CD4-positive, alpha-beta memory T cell (primary cell): ENCODE measurements around the gene STK24. TPM values are rescaled to one million over a fixed set of nuclear protein-coding genes. Genes with fewer than 3 reads are reported as not detected.
"Not testable (repeated sequence)": the region's sequence is repeated elsewhere in the genome, so short reads cannot be mapped to it uniquely, and the experiment has no call there.

Source experiments
- CTCF ChIA-PET: fragments of 350-600 bp; sonication (Branson Sonifier 250); formaldehyde crosslinking; loops from one replicate; lab custom pipeline; 2021; ENCODE audit warnings: inconsistent platforms; ENCODE audit not compliant: partially characterized antibody; lab: Charles Lee
- POLR2A ChIA-PET: fragments of 350-600 bp; sonication (Branson Sonifier 250); formaldehyde crosslinking; loops from one replicate; lab custom pipeline; 2021; ENCODE audit not compliant: partially characterized antibody; lab: Charles Lee
- DNase-seq, 5 donors: peaks; one replicate each; pipeline versions ENCODE4 v3.0.0 to v3.0.0-alpha.2; 2020 to 2022; ENCODE audit warnings: mixed read lengths in 1 of 5
- H3K27ac ChIP-seq: one replicate; pipeline ENCODE4 v1.7.0; 2013; ENCODE audit warnings: low read depth, low read length
- H3K27me3 ChIP-seq: 2 replicates; pipeline ENCODE4 v1.7.0; 2013; ENCODE audit warnings: mild to moderate bottlenecking, low read length, moderate library complexity; ENCODE audit not compliant: insufficient read depth
- H3K36me3 ChIP-seq: 2 replicates; pipeline ENCODE4 v1.7.0; 2013; ENCODE audit warnings: mild to moderate bottlenecking, low read length, moderate library complexity; ENCODE audit not compliant: insufficient read depth
- H3K4me1 ChIP-seq: 2 replicates; pipeline ENCODE4 v1.7.0; 2013; ENCODE audit warnings: mild to moderate bottlenecking, low read length, moderate library complexity; ENCODE audit not compliant: insufficient read depth
- H3K4me3 ChIP-seq, 2 donors: one replicate each; pipeline ENCODE4 v1.7.0; 2013; ENCODE audit warnings: low read length in 2 of 2, mild to moderate bottlenecking in 1 of 2
- H3K9me3 ChIP-seq, 2 donors: one replicate each; pipeline ENCODE4 v1.7.0; 2013; ENCODE audit warnings: low read length in 2 of 2, control low read depth in 1 of 2; ENCODE audit not compliant: control insufficient read depth in 1 of 2
- H3K27ac Mint-ChIP-seq, 7 donors: one replicate each; pipeline ENCODE4 v1.8.0; 2020 to 2021; ENCODE audit warnings: mixed read lengths in 7 of 7, mild to moderate bottlenecking in 6 of 7, inconsistent platforms in 3 of 7, moderate library complexity in 3 of 7
- H3K27me3 Mint-ChIP-seq, 2 donors: one replicate each; pipeline ENCODE4 v1.8.0; 2020 to 2021; ENCODE audit warnings: mixed read lengths in 2 of 2
- H3K36me3 Mint-ChIP-seq, 2 donors: one replicate each; pipeline ENCODE4 v1.8.0; 2020 to 2021; ENCODE audit warnings: mixed read lengths in 2 of 2, inconsistent platforms in 1 of 2, mild to moderate bottlenecking in 1 of 2
- H3K4me1 Mint-ChIP-seq, 4 donors: one replicate each; pipeline ENCODE4 v1.8.0; 2020 to 2021; ENCODE audit warnings: mixed read lengths in 4 of 4, mild to moderate bottlenecking in 1 of 4
- H3K4me3 Mint-ChIP-seq, 8 donors: one replicate each; pipeline ENCODE4 v1.8.0; 2020 to 2021; ENCODE audit warnings: mixed read lengths in 8 of 8, mild to moderate bottlenecking in 7 of 8, moderate library complexity in 6 of 8, inconsistent platforms in 3 of 8
- H3K9me3 Mint-ChIP-seq, 8 donors: one replicate each; pipeline ENCODE4 v1.8.0; 2020 to 2021; ENCODE audit warnings: mixed read lengths in 8 of 8, mild to moderate bottlenecking in 5 of 8, inconsistent platforms in 3 of 8, moderate library complexity in 1 of 8
- intact Hi-C: fragments of 100-400 bp; cut with micrococcal nuclease; formaldehyde crosslinking; loops from one replicate; pipeline ENCODE4 v1.15.1; 2023
- polyA plus RNA-seq, 2 donors: library from polyadenylated mRNA; unstranded; fragments of 300-500 nt; fragmentation: Illumina TruSeq; gene quantifications; one replicate each; pipeline ENCODE4 v1.2.3, GENCODE V29; 2021
- total RNA-seq, 2 experiments: library from RNA; stranded (reverse); gene quantifications; one replicate each; pipeline ENCODE4 v1.2.3, GENCODE V29; 2021

The STK24 gene
- total and polyA plus RNA-seq, 4 experiments from 2014 or later = 24.2 to 147 (median 118) TPM

- no peak overlapping the region for H3K4me3 Mint-ChIP-seq
- H3K36me3 ChIP-seq = no peaks in the 10 kb centered on the region
- no peaks in the 10 kb centered on the region for H3K9me3 ChIP-seq
- POLR2A ChIA-PET = no interaction called here
- DNase-seq = no peak
- CTCF ChIA-PET = interaction anchor here (0.6 kb wide), 1 partner anchor 11 kb away, joined by 3 read pairs; no protein-coding TSS in a partner anchor
- H3K9me3 Mint-ChIP-seq = peaks cover 0 to 11% (median 6%) of the 10 kb centered on the region in 8 donors
- intact Hi-C loops = no loop called here
- no peaks in the 10 kb centered on the region for H3K4me1 Mint-ChIP-seq
- H3K27ac ChIP-seq = no peak overlapping the region
- no peaks in the 10 kb centered on the region for H3K27me3 ChIP-seq
- no peak overlapping the region for H3K4me3 ChIP-seq
- H3K36me3 Mint-ChIP-seq = no peaks in the 10 kb centered on the region
- no peaks in the 10 kb centered on the region for H3K4me1 ChIP-seq
- H3K27me3 Mint-ChIP-seq = peaks cover 7 to 15% of the 10 kb centered on the region in 2 donors
- no peak overlapping the region for H3K27ac Mint-ChIP-seq
Measured at GRCh38 chr13:98420554-98421175, 156.2 kb downstream of the STK24 start.

DNA sequence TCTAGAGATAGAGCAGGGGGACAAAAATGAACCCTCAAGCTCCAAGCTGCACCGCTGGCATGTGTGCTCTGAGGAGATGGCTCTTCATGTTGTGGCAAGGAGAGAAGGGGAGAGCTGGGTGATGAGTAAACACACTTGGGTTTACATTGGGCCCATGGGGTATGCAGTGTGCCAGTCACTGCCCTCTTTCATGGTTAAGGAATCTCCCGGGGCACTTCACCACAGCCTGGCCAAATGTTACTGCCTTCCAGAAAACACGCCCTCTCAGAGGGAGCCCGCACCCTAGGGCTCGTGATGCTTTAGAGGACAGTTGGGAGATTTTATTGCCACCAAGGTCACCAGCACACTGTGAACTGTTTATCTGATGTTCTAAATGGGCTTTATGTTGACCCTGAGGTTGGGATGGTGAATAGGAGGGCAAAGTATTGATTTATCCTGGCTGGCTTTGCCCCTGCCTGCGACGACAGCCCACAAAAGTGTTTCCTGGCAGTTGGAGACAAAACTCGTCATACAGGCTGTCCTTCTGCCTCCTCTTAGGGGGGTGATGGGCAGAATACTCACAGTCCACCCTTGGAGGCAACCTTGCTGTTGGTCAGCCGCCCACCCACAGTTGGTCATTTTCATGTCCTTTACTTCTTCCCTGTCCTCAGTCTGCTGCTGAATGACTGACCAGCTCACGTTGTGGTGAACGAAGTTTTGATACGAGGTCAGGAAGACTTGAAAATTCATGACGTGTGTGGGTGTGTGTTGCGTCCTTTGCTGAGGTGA lies 156.9 kb downstream of the STK24 start:
- peaks cover 9 to 15% of the 10 kb centered on the region in 2 donors for H3K27me3 Mint-ChIP-seq
- intact Hi-C loops = no loop called here
- H3K27me3 ChIP-seq = no peaks in the 10 kb centered on the region

DNA sequence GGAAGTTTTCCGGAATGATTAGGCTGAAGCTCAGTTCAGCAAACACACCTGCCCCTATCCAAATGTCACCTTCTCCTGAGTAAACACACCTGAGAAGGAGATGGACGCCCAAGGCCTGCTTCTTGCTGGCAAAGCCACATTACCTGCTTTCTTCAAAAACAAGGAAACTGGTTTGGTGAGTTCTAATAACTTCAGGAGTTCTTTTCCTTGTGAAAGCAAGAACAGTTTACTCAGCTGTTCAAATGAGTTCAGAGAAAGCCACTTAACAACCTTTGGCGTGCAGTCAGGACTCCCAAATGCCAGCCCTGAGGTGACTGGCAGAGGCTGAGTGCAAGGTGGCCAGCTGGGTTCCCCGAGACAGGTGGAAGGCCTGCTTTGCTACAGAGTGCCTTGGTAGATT lies 160.5 kb downstream of the STK24 start:
- Histone ChIP-seq H3K27ac (no peak overlapping the region), H3K9me3 (no peaks in the 10 kb centered on the region), H3K36me3 (no peaks in the 10 kb centered on the region), H3K27me3 (no peaks in the 10 kb centered on the region), H3K4me1 (no peaks in the 10 kb centered on the region), H3K4me3 (no peak overlapping the region)
- CTCF ChIA-PET = no interaction called here
- intact Hi-C loops = no loop called here
- POLR2A ChIA-PET = no interaction called here
- DNase-seq = no peak
- Mint-ChIP-seq H3K9me3 (peaks cover 0 to 11% (median 6%) of the 10 kb centered on the region in 8 donors), H3K4me1 (peaks cover 5 to 9% (median 7%) of the 10 kb centered on the region in 4 donors), H3K4me3 (no peak overlapping the region), H3K27me3 (peaks cover 12 to 21% of the 10 kb centered on the region in 2 donors), H3K36me3 (no peaks in the 10 kb centered on the region), H3K27ac (peak overlapping the region in 1 of 7 donors; percentile 37)

More for the DNA sequence above, 156.9 kb downstream of the STK24 start:
- H3K36me3 ChIP-seq = no peaks in the 10 kb centered on the region
- Mint-ChIP-seq H3K4me3 (no peak overlapping the region), H3K27ac (no peak overlapping the region), H3K9me3 (peaks cover 0 to 11% (median 6%) of the 10 kb centered on the region in 8 donors), H3K36me3 (no peaks in the 10 kb centered on the region), H3K4me1 (no peaks in the 10 kb centered on the region)
- no peak overlapping the region for H3K27ac ChIP-seq
- POLR2A ChIA-PET = no interaction called here
- CTCF ChIA-PET = interaction anchor here (0.6 kb wide), 1 partner anchor 12 kb away, joined by 3 read pairs; no protein-coding TSS in a partner anchor
- no peaks in the 10 kb centered on the region for H3K4me1 ChIP-seq
- no peak for DNase-seq
- no peak overlapping the region for H3K4me3 ChIP-seq
- no peaks in the 10 kb centered on the region for H3K9me3 ChIP-seq

DNA sequence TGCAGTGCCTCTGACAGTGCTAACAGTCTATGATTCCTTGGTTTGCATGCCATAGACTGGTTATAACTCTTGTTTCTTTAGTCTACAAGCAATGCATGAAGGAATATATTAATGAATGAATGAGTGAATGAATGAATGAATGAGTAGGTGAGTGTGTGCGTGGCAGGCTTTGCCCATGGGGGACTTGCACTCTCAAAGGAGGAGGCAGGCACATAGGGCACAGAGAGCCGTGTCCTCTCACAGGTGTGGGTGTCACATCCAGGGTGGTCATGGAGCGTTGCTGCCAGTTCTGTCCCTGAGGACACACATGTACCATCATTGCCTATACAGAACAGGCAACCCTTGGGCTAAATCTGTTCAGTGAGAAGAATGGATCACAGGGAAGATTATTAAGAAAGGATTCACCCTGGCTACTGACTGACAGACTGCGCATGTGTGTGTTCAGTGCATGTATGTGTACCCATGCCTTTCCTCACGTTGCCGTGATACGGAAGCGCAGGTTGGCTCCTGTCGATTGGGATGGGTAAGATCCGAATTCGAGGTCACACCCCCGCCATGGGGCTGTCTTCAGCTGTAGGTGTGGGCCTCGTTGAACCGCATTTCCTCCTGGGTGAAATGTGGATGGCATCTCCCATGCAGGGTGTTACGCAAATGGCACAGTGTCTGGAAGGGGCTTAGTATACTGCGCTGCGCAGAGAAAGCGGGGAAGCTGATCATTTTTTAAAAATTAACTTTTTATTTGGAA lies 161.4 kb downstream of the STK24 start:
- Mint-ChIP-seq H3K27ac (no peak overlapping the region), H3K4me1 (peaks cover 5 to 9% (median 7%) of the 10 kb centered on the region in 4 donors), H3K4me3 (no peak overlapping the region), H3K36me3 (no peaks in the 10 kb centered on the region), H3K27me3 (peaks cover 14 to 25% of the 10 kb centered on the region in 2 donors), H3K9me3 (peaks cover 0 to 11% (median 6%) of the 10 kb centered on the region in 8 donors)
- H3K27me3 ChIP-seq = no peaks in the 10 kb centered on the region
- POLR2A ChIA-PET = no interaction called here
- H3K9me3 ChIP-seq = no peaks in the 10 kb centered on the region
- H3K27ac ChIP-seq = no peak overlapping the region
- CTCF ChIA-PET = no interaction called here
- intact Hi-C loops = no loop called here
- H3K4me3 ChIP-seq = no peak overlapping the region
- no peaks in the 10 kb centered on the region for H3K36me3 ChIP-seq
- DNase-seq = no peak
- H3K4me1 ChIP-seq = no peaks in the 10 kb centered on the region

DNA sequence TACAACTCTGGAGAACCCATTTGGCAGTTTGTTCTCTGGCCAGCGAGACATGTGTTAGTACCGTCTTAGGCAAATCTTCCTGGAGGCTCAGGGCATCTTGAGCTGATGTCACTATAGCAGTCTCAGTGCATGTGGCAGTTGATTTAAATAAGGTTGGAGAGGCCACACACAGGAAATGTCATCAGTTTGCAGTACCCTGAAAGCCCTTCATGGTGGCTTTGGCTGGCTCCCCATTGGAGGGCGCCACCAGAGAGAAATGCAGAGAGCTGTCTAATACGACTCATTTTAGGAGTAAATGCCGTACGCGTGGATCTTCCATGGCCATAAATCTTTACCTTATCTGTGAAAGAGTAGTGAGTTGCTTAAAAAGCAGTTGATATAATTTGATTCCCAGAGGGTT lies 163.1 kb downstream of the STK24 start:
- intact Hi-C loops = no loop called here
- no peak overlapping the region for H3K27ac Mint-ChIP-seq

DNA sequence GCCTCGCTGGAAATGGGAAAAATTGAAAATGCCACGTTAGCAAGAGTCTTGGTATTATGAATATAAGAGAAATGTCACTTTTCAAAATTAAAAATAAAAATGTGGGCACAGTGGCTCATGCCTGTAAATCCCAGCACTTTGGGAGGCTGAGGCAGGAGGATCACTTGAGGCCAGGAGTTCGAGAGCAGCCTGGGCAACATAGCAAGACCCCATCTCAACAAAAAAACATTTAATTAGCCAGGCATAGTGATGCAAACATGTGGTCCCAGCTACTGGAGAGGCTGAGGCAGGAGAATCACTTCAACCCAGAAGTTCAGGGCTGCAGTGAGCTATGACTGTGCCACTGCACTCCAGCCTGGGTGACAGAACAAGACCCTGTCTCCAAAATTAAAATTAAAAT lies 163.6 kb downstream of the STK24 start:
- H3K27me3 ChIP-seq, H3K36me3 Mint-ChIP-seq, H3K27ac Mint-ChIP-seq, DNase-seq, H3K9me3 ChIP-seq, POLR2A ChIA-PET, H3K4me1 Mint-ChIP-seq, intact Hi-C loops, H3K27ac ChIP-seq, H3K36me3 ChIP-seq, CTCF ChIA-PET, H3K4me3 Mint-ChIP-seq, H3K4me1 ChIP-seq, H3K4me3 ChIP-seq: not testable (repeated sequence)
- Mint-ChIP-seq H3K9me3 (peaks cover 0 to 11% (median 6%) of the 10 kb centered on the region in 8 donors), H3K27me3 (peaks cover 10 to 29% of the 10 kb centered on the region in 2 donors)

More for the DNA sequence above, 163.1 kb downstream of the STK24 start:
- Mint-ChIP-seq H3K9me3 (peaks cover 0 to 11% (median 6%) of the 10 kb centered on the region in 8 donors), H3K4me3 (no peak overlapping the region), H3K27me3 (peaks cover 10 to 29% of the 10 kb centered on the region in 2 donors), H3K36me3 (no peaks in the 10 kb centered on the region), H3K4me1 (peaks cover 5 to 9% (median 7%) of the 10 kb centered on the region in 4 donors)
- no peaks in the 10 kb centered on the region for H3K27me3 ChIP-seq
- no peaks in the 10 kb centered on the region for H3K4me1 ChIP-seq
- H3K9me3 ChIP-seq = no peaks in the 10 kb centered on the region
- no peak overlapping the region for H3K27ac ChIP-seq
- ChIA-PET POLR2A (no interaction called here), CTCF (interaction anchor here (0.9 kb wide), 1 partner anchor 32 kb away, joined by 3 read pairs; no protein-coding TSS in a partner anchor)
- no peaks in the 10 kb centered on the region for H3K36me3 ChIP-seq
- no peak for DNase-seq
- H3K4me3 ChIP-seq = no peak overlapping the region
